Activated CD8-positive, alpha-beta memory T cell treated with anti-CD3 and anti-CD28 coated beads, Interleukin-2, amount 50 U/mL, for 48 hours (primary cell): Measurements from ENCODE around the gene PPM1G.
"Not testable (repeated sequence)": the region's sequence is repeated elsewhere in the genome, so short reads cannot be mapped to it uniquely, and the experiment has no call there.

Experiments
- DNase-seq: peaks from one replicate; pipeline ENCODE4 v3.0.0-alpha.2; 2020

Gene PPM1G, protein sequence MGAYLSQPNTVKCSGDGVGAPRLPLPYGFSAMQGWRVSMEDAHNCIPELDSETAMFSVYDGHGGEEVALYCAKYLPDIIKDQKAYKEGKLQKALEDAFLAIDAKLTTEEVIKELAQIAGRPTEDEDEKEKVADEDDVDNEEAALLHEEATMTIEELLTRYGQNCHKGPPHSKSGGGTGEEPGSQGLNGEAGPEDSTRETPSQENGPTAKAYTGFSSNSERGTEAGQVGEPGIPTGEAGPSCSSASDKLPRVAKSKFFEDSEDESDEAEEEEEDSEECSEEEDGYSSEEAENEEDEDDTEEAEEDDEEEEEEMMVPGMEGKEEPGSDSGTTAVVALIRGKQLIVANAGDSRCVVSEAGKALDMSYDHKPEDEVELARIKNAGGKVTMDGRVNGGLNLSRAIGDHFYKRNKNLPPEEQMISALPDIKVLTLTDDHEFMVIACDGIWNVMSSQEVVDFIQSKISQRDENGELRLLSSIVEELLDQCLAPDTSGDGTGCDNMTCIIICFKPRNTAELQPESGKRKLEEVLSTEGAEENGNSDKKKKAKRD

DNA sequence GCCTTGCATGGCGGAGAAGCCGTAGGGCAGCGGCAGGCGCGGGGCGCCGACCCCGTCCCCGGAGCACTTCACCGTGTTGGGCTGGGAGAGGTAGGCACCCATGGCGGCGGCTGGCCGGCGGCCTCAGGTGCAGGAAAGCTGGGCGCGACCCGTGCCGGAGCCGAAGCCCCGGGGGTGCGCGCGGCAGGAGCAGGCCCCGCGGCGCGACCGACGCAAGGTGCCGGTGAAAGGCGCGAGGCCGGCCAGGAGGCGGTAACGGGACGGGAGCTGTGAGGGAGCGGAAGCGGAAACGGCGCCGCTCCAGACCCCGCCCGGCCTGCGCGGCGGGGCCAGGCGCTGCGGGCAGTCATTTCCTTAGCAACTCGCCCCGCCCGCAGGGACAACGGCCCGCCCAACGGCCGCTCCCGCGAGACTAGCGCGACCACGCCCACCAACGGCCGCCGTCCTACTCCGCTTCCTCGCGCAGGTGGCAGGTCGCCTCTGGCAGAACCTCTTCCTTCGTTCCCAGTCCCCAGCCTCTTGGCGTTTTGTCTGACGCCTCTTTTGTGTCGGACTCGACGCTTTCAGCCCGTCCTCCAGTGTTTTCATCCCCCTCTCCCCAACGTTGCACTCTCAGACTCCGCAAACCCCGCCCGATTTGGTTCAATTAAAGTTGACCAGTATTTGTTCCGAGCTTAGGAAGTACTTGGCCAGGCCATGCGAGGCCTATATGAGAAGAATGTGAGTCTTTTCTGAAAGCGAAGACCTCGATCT is at the start of gene PPM1G:
PPM1G (minus strand) TSS at position 271 of the 753 bp plus-strand sequence; CDS start at position 102, 169 bp downstream.
- DNase-seq: peak; percentile 99

DNA sequence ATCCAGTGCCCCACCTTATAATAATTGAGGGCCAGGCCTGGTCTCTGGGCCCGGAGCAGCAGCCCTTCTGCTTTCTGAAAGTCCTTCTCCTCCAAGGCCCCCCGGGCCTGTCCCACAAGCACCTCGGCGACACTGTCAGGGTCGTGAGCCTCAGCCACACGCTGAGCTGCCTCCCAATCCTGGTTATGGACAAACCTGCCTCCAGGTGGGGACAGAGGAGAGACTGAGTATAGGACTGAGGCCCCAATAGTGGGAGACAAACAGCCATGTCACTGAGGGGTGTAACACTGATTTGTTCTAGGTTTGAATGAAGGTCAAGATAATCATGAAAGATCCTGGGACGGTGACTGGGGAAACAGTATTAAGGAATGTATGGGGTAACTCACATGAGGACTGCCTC is 44.6 kb upstream of the PPM1G start:
- no peak for DNase-seq

DNA sequence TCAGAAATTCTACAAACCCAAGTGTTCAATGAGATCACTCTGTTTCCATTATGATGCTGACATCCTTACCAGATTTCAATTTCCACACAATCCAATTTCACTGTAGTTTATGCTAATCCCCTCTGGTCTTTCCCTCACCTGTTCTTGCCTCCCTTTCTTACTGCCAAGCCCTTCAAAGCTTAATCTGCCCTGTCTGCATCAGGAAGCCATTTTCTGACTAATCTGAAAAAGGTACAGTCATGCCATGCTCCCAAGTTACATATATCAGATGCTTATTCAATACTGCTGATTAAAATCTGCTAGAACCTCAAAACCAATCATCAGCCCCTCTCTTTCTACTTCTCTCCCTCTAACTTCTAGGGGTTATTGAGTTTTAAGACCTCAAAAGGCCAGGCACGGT is 41.7 kb upstream of the PPM1G start:
- DNase-seq: no peak

DNA sequence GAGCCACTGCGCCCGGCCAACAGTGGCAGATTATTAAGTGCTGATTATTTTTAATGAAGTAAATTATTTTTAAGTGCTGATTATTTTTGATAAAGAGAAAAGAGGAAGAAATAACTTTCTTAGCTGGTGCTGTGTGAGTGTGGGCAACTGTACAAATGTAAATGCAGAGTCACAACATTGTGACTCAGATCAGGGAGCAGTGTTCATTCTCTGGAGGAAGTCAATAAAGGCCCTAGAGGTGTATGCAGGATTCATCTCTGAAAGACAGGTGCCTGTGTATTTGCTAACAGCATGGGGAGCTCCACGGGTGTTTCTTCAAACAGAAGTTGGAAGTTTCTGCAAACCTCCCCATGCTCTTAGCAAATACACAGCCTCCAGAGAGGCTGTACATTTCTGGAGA is 39.0 kb upstream of the PPM1G start:
- no peak for DNase-seq

DNA sequence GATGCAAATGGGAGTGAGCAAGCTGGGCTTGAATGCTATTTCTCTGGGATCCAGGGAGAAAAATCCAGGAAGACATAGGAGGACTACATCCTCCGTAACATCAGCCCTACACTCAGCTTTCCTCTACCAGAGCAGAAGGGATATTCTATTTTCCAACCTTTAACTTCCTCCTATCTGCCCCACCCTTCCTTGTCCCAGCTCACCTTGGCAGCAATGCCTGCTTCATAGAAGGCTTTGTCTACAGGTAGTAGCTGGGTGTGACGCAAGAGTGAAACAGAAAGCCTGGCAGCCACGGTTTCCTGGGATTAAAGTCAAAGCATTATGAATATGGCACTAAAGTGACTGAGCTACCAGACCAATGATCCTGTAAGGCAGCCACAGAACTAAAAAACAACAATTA is 36.7 kb upstream of the PPM1G start:
- DNase-seq: no peak

DNA sequence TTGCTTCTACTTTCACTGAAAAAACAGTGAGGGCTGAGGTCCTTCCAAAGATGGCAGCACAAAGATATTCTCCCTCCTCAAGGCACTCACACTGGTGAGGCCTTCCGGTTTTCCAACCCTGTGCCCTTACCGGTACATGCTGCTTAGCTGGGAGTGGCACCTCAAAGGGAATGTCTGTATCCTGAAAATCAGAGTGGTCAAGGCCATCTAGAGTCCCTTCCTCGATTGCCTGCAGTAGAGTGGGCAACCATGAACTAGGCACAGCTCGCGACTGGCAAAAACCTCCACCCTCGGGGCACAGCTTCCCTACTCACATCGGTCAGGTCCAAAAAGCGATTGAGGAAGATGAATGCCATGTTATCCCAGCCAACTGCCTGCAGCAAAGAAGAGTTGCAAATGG is 36.2 kb upstream of the PPM1G start:
- DNase-seq: no peak

DNA sequence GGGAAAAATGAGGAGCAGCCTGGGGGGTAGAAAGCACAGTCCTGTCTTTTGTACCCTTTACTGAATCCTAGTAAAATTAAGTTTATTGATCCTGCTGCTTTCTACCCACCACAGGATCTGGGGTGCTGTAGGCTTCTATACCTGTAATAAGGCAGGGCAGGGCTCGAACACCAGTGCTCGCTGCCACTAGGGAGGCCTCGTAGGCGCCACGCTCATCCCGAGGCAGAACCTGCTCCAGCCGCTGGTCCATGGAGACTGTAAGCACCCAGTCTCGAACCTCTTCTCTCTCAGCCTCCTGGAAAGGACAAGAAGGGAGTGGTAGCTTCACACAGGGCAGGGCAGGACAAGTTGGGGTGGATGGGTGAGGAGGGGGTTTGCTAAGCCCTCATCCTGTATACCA is 35.8 kb upstream of the PPM1G start:
- DNase-seq: no peak

DNA sequence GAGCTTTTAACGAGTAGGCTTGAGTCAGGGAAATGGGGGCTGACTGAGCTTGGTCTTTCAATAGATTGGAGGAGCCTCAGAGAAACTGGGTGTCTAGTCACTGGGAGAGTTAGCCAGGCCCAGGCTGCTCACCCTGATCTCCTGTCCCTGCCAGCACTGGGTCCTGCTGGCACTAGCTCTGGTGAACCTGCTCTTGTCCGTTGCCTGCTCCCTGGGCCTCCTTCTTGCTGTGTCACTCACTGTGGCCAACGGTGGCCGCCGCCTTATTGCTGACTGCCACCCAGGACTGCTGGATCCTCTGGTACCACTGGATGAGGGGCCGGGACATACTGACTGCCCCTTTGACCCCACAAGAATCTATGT is 33.5 kb upstream of the PPM1G start:
- no peak for DNase-seq

DNA sequence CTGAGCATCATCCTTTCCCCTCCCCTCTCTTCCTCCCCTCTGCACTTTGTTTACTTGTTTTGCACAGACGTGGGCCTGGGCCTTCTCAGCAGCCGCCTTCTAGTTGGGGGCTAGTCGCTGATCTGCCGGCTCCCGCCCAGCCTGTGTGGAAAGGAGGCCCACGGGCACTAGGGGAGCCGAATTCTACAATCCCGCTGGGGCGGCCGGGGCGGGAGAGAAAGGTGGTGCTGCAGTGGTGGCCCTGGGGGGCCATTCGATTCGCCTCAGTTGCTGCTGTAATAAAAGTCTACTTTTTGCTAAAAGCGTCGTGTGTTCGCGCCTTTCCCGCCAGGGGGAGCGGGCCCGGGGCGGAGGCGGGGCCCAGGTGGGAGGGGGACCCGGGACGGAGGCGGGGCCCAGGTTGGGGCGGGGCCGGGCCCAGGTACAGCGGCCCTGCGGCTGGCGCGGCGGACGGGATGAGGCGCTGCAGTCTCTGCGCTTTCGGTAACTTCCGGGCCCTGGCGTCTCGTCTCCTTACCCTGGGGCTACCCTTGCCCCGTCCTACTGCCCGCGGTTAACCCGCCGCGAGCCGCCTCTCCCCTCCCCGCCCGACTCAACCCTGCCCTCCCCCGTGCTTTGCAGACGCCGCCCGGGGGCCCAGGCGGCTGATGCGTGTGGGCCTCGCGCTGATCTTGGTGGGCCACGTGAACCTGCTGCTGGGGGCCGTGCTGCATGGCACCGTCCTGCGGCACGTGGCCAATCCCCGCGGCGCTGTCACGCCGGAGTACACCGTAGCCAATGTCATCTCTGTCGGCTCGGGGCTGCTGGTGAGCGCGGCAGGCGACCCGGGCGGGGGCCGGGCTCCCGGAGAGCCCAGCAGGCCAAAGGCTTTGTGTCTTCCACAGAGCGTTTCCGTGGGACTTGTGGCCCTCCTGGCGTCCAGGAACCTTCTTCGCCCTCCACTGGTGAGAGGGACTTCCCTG is 32.8 kb upstream of the PPM1G start, which contains the start of gene KRTCAP3:
KRTCAP3 (plus strand) TSS at position 424 of the 962 bp plus-strand sequence; CDS start at position 456, 32 bp downstream.
- DNase-seq: no peak

DNA sequence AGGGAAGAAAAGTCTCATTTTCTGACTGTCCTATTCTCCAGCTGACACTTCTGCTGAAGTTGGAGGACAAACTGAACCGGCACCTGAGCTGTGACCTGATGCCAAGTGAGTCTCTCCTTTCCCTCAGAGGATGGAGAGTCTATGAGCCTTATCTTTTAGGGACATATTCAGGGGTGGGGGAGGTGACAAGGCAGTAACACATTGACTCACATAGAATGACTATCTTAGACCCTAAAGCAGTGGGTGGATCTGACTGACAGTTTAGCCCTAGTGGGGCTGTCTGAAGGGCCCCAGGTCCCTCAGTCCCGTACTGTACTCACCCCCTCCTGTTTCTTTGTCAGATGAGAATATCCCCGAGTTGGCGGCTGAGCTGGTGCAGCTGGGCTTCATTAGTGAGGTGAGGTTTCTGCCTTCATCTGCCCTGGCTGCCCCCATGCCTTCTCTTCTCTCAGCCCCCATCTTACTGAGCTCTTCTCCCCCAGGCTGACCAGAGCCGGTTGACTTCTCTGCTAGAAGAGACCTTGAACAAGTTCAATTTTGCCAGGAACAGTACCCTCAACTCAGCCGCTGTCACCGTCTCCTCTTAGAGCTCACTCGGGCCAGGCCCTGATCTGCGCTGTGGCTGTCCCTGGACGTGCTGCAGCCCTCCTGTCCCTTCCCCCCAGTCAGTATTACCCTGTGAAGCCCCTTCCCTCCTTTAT is 32.0 kb upstream of the PPM1G start:
- DNase-seq: no peak

DNA sequence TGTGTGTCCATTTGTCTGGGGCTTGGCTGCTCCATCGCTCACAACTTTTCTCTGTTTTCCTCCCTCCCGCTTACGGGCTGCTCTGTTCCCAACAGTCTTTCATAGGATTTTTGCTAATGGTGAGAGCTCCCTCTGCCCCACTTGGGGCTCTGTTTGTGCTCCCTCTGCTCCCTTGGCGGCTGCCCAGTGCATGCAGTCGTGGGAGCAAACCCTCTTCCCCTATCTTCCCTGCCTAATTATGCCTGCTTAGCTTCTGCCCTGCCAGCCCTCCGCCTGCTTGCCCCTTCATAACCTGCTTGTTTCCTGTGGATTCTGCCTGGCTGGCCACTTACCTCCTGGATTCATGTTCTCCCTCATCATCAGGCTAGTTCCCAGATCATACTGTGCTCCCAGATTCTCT is 26.2 kb upstream of the PPM1G start:
- no peak for DNase-seq

DNA sequence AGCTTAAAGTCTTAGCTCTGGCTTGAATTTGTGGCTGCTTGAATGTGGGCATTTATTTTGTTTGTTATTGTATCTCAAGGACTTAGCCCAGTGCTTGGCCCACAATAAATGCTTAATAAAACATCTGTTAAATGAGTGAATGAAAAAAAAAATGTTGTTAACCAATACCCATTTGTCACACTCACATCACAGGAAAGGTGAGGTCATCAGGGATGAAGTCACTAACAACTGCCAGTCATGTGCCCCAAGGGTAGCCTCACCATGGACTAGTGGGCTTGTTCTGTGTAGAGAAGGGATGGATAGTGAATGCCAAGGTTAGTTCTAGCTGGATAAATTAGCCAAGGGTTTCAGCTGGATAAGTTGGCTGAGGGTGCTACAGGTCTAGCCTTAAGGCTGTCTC is 22.0 kb upstream of the PPM1G start:
- no peak for DNase-seq

DNA sequence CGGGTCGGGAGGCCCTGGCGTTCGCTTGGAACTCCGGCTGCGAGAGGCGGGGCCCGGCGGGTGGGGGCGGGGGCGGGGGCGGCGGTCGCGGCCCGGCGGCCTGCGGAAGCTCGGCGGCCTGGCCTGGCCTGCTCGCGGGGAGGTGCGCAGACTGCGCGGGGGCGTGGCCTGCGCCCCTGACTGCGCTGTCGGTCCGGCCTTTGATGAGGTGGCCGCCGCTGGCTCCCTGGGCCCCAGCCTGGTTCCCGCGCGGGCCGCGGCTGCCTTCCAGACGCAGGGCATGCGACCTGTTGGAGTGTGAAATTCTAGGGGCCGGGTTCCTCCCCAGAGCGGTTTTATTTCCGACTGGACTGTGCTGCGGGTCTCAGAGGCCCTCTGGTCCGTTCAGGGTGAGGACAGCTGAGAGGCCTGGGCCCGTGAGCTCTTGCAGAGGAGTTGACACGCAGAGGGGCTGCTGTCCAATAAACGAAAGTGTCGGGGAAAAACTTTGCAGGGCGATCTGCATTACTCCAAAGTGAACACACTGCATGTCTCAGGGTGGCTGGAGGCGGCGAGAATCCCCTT is 19.7 kb upstream of the PPM1G start:
- peak; percentile 87 for DNase-seq

DNA sequence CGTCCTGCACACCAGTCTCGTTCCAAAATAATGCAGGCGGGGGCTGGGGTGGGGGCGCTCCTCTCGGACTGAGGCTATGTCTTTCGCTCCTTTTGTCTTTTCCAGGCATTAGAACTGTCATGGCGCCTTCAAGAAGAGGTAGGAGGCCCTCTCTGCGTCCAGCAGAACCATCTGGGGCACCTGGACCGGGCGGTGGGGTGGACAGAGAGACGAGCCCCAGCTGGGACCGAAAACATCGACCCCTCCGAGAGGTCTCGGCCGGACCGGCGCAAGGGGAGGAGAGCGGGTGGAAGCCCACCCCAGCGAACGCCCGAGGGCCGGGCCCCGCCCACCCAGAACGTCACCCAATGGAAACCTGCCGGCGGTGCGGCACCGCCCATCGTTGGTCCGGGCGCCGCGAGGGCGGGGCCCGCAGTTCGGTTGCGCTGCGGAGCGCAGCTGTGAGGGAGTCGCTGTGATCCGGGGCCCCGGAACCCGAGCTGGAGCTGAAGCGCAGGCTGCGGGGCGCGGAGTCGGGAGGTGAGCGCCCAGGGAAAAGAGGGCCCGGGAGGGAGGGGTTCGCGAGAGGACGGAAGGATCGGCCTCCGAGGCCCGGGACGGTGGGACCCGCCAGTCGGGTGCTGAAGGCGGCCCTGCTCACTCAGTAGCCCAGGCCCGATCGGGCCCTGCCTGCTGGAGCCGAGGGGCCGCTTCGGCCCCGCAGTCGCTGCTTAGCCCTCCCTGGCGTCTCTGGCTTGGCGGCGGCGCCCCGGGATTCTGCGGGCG is 19.0 kb upstream of the PPM1G start, which contains the start of gene NRBP1:
NRBP1 (plus strand) TSS at position 419 of the 765 bp plus-strand sequence. CDS start 4,643 bp downstream, outside the sequence.
- peak; percentile 97 for DNase-seq

DNA sequence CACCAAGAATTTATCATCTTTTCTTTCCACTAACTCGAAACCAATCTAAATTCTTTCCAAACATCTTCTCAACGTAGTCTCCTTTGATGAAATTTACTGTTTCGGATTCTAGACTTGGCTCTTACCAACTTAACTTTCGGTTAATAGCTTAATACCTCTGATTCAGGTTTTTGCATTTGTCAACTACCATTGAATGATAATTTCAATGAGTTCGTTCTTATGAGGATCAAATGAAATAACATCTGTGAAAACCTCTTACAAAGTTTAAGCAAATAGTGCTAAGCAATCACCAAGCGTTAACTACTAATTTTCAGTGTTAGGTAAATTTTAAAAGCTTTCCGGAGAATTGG is 18.4 kb upstream of the PPM1G start:
- no peak for DNase-seq

DNA sequence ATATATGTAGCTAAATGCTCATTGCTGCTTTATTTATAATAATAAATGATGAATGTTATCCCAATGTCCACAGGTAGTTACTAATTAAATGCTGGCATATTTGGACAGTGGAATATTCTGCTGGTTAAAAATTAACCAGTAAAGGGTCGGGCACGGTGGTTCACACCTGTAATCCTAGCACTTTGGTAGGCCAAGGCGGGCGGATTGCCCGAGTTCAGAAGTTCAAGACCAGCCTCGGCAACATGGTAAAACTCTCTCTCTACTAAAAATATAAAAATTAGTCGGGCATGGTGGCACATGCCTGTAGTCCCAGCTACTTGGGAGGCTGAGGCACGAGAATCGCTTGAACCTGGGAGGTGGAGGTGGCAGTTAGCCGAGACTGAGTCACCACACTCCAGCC is 15.6 kb upstream of the PPM1G start:
- DNase-seq: not testable (repeated sequence)

DNA sequence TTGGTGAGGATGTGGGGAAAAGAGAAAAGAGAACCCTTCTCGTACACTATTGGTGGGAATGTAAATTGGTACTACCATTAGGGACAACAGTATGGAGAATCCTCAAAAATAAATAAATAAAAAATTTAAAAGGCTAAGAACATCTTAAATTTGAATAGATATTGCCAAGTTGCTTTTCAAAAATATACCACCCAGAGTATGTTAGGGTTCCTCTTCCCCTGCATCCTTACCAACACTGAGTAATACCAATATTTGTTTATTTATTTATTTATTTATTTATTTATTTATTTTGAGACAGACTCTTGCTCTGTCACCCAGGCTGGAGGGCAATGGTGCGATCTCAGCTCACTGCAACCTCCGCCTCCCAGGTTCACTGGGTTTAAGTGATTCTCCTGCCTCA is 13.6 kb upstream of the PPM1G start:
- no peak for DNase-seq

DNA sequence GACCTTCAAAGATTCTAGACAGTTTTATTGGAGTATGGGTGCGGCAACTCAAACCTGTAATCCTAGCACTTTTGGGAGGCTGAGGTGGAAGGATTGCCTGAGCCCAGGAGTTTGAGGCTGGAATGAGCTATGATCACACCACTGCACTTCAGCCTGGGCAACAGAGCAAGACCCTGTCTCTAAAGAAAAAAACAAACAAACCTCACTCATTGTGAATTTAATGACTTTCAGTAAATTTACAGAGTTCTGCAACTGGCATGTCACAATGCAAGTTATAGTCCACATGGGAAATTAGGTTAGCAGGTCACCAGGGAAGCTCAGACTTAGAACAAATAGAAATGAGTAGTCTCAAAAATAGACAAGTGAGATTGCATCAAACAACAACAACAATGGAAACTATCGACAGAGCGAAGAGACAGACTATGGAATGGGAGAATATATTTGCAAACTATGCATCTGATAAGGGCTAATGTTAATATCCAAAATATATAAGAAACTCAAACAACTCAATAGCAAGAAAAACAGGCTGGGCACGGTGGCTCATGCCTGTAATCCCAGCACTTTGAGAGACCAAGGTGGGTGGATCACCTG is 12.4 kb upstream of the PPM1G start:
- peak; percentile 8 for DNase-seq

DNA sequence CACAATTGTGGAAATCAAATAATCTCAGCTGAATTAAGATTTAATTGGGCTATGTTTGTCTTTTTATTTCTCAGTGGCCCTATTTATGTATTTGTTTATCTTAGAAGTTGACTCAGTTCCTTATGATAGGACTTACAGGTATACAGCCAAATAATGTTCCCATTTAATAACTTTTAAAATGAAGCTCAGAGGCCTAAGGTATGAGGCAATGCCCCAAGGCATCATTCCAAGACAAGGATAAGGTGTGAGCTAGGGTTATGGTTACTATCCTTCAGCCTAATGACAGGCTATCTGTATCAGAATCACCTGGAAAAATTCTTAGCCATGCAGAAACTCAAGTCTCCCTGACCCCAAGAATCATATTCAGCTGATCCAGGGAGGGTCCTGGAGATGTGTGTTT is 11.6 kb upstream of the PPM1G start:
- no peak for DNase-seq

DNA sequence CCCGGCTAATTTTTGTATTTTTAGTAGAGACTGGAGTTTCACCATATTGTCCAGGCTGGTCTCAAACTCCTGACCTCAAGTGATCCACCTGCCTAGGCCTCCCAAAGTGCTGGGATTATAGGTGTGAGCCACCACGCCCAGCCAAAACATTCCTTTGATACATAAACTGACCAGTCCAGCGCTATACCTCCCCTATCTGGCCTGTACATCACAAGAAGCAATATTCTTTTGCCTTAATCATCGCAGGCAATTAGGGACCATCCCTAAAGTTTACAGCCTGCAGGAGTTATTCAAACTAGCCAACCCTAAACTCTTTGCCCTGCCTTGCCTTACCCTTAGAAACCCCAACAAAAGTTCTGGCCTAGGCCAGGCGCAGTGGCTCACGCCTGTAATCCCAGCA is 6.8 kb upstream of the PPM1G start:
- no peak for DNase-seq
